ENCODE measurements around the gene SKIL.

SKIL gene

GRCh38 chr3:170397685-170398084 is 40.2 kb downstream of the SKIL start:
- no peak for DNase-seq (ENCODE audit: low read depth)

DNA sequence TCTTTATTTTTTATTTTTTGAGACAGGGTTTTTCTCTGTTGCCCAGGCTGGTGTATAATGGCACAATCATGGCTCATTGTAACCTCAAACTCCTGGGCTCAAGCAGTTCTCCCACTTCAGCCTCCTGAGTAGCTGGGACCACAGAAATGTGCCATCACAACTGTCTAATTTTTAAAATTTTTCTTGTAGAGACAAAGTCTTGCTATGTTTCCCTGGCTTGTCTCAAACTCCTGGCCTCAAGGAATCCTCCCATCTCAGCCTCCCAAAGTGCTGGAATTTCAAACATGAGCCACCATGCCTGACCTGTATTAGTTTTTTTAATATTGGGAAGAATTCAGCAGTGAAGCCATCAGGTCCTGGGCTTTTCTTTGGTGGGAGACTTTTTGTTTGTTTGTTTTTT is 47.6 kb downstream of the SKIL start:
- DNase-seq (ENCODE audit: low read depth), result no peak

GRCh38 chr3:170410428-170411029 is 53.0 kb downstream of the SKIL start:
- no peak for DNase-seq (ENCODE audit: low read depth)

DNA sequence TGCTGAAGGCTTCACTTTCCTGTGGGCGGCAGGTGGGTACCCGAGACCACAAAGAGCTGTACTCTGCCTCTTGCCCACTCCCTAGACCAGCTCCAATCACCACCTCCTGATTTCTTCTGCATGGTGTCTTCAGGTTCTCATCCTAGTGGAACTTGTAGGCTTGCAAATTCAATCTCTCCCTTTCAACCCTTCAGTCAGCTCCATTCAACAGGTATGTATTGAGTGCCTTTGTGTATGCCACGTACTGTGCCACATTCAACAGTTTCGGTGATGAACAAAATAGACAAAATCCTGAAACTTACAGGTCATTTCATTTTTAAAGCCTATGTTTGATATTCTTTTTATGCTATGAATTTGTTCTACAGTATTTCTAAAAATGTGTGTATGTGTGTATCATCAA is 55.8 kb downstream of the SKIL start:
- no peak for DNase-seq (ENCODE audit: low read depth)

DNA sequence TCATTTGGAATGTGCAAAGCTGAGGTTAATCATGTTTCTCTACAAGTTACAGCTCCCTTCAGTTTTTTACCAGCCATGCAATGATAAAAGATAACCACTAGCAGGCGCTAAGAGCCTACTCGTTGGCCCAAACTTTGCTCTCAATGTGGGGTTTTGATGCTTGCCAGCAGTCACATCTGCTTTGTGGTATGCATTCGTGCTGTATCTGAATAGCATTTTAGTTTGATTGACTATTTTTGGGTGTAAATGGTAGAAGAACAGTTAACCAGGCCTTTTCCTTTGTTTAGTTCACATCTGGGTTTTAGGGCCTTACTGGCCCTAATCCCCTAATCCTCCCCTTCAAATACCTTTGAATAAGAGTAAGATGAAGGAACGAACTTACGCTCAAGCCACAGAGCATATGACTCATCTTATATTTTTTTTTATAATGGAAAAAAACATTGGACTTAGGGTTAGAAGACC is 56.7 kb downstream of the SKIL start:
- no peak for DNase-seq (ENCODE audit: low read depth)

DNA sequence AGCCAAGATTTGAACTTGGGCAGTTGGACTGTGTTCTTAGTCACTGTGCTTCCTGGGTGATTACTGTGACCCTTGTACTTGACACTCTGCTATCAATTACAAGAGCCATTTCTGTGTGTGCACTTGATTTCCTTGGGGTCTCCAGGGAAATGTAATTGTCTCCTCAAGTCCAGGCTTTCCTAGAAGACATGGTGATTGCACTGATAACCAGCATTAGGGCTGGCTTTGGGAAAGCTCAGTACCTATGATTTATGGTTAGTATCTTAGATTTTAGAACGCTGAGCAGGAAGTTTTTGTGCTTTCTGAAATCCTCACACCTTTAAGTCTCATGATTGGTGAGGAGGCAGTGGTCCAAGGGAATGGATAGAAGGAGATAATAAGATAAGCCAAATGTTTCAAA is 59.6 kb downstream of the SKIL start:
- DNase-seq (ENCODE audit: low read depth), result no peak

- DNase-seq (ENCODE audit: low read depth), result no peak
Observed at GRCh38 chr3:170418422-170419398, 61.2 kb downstream of the SKIL start, which contains the start of gene CLDN11. TSS of gene CLDN11 (plus strand) at chr3:170418868. CDS start at chr3:170419067, 199 bp downstream.

DNA sequence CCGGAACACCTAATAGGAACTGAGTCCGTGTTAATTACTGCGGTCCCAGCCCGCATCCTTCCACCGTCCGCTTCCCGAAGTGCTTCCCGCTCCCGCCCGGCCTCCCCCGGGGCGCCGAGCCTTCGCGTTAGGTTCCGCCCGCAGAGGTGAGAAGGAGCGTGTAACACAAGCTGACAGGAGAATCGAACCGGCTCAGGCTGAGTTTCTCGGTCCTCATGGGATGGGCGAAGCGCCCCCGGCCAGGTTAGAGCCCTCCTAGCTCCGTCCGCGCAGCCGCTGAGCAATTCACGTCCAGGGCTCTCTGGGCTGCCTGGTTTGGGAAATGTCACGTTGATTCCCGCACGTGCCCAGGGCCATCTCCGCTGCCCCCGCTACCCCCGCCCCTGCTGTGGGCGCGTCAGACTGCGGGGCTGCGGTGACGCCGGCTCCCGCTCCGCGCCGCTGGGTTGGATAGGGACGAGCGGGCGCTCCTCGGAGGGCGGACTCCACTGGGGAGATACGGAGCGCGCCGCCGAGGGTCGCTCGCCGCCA is 62.1 kb downstream of the SKIL start:
- DNase-seq (ENCODE audit: low read depth), result no peak

DNA sequence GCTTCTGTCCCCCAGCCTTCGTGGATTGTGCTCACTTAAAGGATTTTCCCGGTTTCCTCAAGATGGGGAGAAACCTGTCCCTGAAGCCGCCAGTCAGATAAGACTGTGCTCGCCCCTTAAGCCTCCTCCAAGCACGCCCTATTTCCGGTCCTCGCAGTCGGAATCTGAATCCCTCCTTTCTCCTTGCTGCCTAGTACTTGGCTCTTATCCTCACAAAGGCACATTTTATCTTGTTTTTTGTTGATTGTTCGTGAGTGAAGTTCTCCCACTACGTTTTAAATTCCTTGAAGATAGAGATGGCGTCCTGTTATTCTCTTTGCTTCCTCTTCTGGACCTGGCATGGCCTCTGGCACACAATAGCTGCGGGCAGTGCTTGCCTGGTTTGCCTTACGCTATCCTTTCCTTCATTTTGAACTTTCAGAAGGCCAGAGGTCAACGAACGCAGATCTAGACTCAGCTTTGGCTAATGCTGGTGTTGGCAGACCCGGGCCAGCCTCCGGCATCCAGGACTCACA is 62.8 kb downstream of the SKIL start:
- DNase-seq (ENCODE audit: low read depth), result no peak

DNA sequence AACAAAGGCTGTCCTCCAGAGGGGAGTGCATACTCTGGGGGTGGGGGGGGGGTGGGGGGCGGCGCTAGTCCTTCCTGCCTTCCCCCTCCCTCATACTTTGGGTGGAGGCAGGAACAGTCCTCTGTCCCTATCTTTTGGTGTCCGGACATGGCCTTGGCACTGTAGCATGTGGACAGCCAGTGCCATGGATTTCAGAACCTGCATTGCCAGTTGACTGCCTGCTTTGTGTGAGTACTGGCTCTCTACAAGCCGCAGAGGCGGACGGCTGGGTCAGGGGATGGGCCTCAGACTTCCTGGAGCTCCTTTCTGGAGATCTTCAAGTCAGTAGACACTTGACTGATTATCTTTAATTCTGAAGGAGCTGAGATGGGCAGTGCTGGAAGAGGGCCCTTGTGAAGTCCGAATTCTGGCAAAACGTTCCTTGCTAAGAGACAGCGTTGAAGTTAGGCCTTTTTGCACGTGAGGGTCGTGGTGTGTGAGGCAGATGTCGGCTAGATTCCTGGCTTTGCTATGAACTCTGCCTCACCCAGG is 63.7 kb downstream of the SKIL start:
- no peak for DNase-seq (ENCODE audit: low read depth)

- no peak for DNase-seq (ENCODE audit: low read depth)
Observed at GRCh38 chr3:170421758-170422157, 64.2 kb downstream of the SKIL start.

DNA sequence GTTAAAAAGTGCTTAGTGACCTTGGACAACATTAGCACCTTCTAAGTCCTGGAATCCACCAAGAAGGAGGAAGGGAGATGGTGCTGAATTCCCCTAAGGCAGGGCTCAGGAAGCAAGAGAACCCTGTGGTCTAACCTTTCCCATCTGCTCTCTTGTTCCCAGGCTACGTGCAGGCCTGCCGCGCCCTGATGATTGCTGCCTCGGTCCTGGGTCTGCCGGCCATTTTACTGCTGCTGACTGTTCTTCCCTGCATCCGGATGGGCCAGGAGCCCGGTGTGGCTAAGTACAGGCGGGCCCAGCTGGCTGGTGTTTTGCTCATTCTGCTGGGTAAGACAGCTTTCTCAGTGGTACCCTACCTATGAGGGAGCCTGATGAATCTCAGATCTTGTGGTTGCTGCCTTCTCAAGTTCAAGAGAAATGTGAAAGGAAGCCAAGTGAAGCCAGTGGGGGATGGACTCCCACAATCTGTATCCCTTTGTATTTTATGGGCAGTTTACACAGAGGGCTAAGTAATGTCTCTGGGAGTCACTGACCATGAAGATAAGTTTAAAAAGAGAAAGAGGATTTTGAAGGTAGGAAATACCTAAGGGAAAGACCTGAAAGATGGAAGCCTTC is 65.6 kb downstream of the SKIL start:
- no peak for DNase-seq (ENCODE audit: low read depth)

- DNase-seq (ENCODE audit: low read depth), result no peak
Observed at GRCh38 chr3:170424879-170425278, 67.4 kb downstream of the SKIL start.

GRCh38 chr3:170425491-170426239 is 68.2 kb downstream of the SKIL start:
- DNase-seq (ENCODE audit: low read depth), result no peak

DNA sequence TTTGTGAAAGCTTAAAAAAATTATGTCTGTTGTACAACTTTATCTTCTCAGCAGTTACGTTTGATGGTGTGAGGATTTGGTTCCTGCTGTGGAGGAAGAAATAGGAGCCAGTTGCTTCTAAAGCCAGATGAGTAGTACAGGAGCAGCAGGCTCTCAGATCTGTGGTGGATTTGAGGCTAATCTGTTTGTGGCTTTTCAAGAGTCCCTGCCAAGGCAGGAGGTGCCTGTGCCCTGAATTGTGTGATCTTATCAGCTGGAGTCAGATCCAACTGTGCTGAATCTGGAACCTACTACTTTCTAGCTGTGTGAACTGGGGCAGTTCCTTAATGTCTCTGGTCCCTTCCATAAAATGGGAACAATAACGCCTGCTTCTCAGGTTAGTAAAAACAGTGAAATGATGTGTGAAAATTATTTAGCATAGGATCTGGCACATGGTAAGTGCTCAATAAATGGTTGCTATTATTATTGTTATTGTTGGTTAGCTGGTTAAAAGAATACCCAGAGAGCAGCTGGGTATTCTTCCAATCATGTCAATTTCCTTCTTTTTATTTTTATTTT is 68.8 kb downstream of the SKIL start:
- no peak for DNase-seq (ENCODE audit: low read depth)

- DNase-seq (ENCODE audit: low read depth), result no peak
Observed at GRCh38 chr3:170428095-170428494, 70.6 kb downstream of the SKIL start.

DNA sequence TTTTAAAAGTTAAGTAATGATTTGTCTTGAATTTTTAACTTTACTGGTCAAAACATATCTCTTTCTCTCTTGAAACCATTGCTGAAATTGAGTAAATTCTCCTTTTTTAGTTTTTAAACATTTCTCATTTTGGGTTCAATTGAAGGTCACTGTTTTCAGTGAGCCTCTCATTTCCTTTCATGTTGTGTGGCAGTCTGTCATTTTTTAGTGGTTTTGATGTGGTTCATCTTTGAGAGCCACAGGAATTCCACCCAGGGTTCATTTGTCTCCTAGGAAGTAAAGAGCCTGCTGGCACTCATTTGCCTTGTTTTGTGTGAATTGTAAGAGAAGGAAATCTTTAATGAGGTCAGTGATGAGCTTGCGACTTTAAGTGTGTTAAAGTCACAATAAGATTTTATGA is 71.5 kb downstream of the SKIL start:
- DNase-seq (ENCODE audit: low read depth), result no peak

- DNase-seq (ENCODE audit: low read depth), result no peak
Observed at GRCh38 chr3:170431054-170431453, 73.5 kb downstream of the SKIL start.

- DNase-seq (ENCODE audit: low read depth), result no peak
Observed at GRCh38 chr3:170432416-170432815, 74.9 kb downstream of the SKIL start.

DNA sequence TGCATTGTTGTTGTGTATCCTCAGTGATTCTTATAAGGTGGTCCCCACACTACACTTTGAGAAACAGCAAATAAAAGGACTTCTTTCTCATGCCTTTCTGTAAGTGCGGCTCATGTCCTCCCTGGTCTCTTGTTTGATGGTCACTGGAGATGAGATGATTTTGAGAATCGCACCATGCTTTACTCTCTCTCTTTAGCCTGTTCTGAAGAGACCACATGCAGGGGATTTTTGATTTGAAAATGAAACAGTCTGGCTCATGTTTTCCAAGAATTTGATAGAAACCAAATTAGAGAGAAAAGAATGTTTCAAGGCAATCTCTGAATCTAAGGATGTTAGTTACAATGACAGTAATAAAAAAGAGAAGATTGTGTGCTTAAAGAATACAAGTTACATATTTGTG is 79.2 kb downstream of the SKIL start:
- DNase-seq (ENCODE audit: low read depth), result no peak

DNA sequence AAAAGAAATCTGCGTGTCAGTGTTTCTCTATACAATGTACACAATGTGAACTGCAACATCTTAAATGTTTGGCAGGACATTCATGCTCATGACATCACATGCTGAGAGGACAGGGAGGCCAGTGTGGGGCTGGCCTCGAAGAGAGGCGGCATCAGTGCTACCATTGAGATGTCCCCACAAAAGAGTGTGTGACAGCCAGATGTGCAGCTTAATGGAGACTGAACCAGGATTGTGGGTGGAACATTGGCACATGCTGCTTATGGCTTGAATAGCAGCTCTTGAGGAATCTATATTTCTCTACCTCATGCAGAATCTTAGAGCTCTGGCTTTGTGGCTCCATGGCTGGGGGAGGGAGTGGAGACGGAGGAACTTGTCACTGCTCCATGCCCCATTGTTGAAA is 79.7 kb downstream of the SKIL start:
- DNase-seq (ENCODE audit: low read depth), result no peak
